HG03280 (cell line): ENCODE results near the gene ASB4.
"Not testable (repeated sequence)": the region's sequence is repeated elsewhere in the genome, so short reads cannot be mapped to it uniquely, and the experiment has no call there.

Experiments used
- ATAC-seq: cut with Tn5 transposase; IDR thresholded peaks from one replicate; pipeline ENCODE4 v1.9.1; 2021; ENCODE audit warnings: mild to moderate bottlenecking, moderate library complexity; ENCODE audit not compliant: unreplicated experiment

Gene ASB4

GRCh38 chr7:95549818-95550529, 64.2 kb downstream of the ASB4 start:
- no peak for ATAC-seq

- ATAC-seq = no peak
Measured at GRCh38 chr7:95550546-95550945, 64.8 kb downstream of the ASB4 start.

- not testable (repeated sequence) for ATAC-seq
Measured at GRCh38 chr7:95552010-95552926, 66.5 kb downstream of the ASB4 start.

- no peak for ATAC-seq
Measured at GRCh38 chr7:95553939-95554338, 68.2 kb downstream of the ASB4 start.

- no peak for ATAC-seq
Measured at GRCh38 chr7:95556777-95557176, 71.0 kb downstream of the ASB4 start.

- no peak for ATAC-seq
Measured at GRCh38 chr7:95558864-95559263, 73.1 kb downstream of the ASB4 start.

- ATAC-seq = no peak
Measured at GRCh38 chr7:95560674-95561073, 74.9 kb downstream of the ASB4 start.

GRCh38 chr7:95569720-95570119, 84.0 kb downstream of the ASB4 start:
- no peak for ATAC-seq

GRCh38 chr7:95577137-95577536, 91.4 kb downstream of the ASB4 start:
- ATAC-seq = no peak

GRCh38 chr7:95578299-95578855, 92.6 kb downstream of the ASB4 start:
- no peak for ATAC-seq

- ATAC-seq = no peak
Measured at GRCh38 chr7:95579318-95579717, 93.6 kb downstream of the ASB4 start.

- no peak for ATAC-seq
Measured at GRCh38 chr7:95581467-95581866, 95.7 kb downstream of the ASB4 start.

GRCh38 chr7:95582578-95583293, 97.0 kb downstream of the ASB4 start:
- ATAC-seq = no peak

GRCh38 chr7:95583834-95584621, 98.3 kb downstream of the ASB4 start:
- no peak for ATAC-seq

- ATAC-seq = no peak
Measured at GRCh38 chr7:95584769-95585425, 99.2 kb downstream of the ASB4 start.

- no peak for ATAC-seq
Measured at GRCh38 chr7:95585426-95585789, 99.7 kb downstream of the ASB4 start.

GRCh38 chr7:95586951-95587301, 101.2 kb downstream of the ASB4 start:
- ATAC-seq = no peak

GRCh38 chr7:95589031-95589430, 103.3 kb downstream of the ASB4 start:
- no peak for ATAC-seq

- no peak for ATAC-seq
Measured at GRCh38 chr7:95589766-95590165, 104.0 kb downstream of the ASB4 start.
